ENCODE measurements around the gene CDC14B. TPM values are rescaled to one million over a fixed set of nuclear protein-coding genes. Genes with fewer than 3 reads are reported as not detected.
A peak's percentile ranks its signal among the peaks of the same experiment; 100 is the strongest.
"Not testable (repeated sequence)": the region's sequence is repeated elsewhere in the genome, so short reads cannot be mapped to it uniquely, and the experiment has no call there.

CDC14B gene
- total RNA-seq, 1 donor: 26.8 TPM

DNA sequence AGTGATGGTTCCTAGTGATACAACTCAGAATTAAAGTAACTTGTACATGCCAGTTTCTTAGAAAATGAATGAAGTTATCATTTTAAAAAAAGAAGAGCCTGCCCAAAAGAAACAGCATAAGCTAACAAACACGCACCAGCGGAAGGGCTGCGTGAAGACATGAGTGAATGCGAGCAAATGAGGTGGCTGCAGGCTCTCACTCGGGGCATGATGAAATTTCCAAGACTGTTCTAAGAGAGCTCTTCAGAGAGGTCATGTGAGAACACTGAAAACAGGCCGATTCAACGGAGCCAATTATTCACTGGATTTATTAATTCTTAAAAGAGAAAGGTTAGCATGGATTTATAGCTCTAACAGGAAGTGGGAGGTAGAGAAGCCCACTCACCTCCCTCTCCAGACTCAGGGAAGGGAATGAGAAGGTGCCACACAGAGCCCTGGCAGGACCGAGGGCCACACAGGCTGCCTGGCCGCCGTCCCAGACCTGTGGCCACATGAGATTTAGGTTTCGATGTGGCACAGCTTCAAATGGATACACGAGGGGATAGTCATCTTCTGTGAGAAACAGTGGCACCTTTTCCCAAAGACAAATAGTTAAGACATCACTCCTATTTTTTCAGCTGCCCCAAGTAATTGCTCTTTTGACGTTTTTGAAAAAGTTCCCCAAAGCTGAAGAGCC lies 114.2 kb downstream of the CDC14B start:
- TF ChIP-seq, protein P1, sequence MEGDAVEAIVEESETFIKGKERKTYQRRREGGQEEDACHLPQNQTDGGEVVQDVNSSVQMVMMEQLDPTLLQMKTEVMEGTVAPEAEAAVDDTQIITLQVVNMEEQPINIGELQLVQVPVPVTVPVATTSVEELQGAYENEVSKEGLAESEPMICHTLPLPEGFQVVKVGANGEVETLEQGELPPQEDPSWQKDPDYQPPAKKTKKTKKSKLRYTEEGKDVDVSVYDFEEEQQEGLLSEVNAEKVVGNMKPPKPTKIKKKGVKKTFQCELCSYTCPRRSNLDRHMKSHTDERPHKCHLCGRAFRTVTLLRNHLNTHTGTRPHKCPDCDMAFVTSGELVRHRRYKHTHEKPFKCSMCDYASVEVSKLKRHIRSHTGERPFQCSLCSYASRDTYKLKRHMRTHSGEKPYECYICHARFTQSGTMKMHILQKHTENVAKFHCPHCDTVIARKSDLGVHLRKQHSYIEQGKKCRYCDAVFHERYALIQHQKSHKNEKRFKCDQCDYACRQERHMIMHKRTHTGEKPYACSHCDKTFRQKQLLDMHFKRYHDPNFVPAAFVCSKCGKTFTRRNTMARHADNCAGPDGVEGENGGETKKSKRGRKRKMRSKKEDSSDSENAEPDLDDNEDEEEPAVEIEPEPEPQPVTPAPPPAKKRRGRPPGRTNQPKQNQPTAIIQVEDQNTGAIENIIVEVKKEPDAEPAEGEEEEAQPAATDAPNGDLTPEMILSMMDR (IDR thresholded peaks at IDR 0.05; ENCODE audit: insufficient read depth, low read depth, low read length): no peak
- H3K4me3 ChIP-seq (ENCODE audit: low read depth, low read length): no peak overlapping the region
- no peak for DNase-seq (ENCODE audit: low read depth)

DNA sequence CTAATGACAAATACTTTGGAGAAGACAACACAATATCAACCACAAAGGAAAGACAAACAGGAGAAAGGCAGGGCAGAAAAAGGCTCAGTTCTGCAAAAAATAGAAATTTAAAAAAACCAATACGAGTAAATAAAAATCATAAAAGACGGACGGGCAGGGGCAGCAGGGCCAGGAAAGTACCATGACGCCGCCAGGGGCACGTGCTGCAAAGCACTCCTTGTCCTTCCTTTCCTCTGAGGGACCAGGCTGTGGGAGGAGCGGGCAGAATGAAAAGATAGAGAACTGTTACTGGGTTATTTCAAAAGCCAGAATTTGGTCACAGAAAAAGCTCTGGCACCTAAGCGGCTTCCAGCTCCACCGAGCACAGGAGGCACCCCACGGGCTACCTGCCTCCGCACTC lies 115.7 kb downstream of the CDC14B start:
- H3K4me3 ChIP-seq (ENCODE audit: low read depth, low read length): no peak overlapping the region
- DNase-seq (ENCODE audit: low read depth): no peak
- TF ChIP-seq, protein P1 (IDR thresholded peaks at IDR 0.05; ENCODE audit: insufficient read depth, low read depth, low read length): no peak

DNA sequence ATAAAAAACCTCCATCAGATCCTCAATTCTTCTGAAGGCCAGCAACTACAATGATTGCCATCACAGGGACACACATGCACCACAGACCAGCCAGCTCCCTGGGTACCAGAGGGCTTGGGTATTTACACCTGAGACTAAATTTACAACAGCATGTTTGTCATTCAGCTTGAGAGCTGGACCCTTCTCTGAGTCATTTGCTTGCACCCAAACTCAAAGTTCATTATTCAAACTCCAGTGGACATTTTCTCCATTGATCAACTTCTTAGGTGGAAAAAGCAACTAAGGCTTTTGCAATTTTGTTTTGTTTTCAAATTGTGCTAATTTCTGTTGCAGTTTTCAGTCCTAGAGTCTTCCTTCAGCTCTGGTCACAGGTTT lies 116.3 kb downstream of the CDC14B start:
- H3K4me3 ChIP-seq (ENCODE audit: low read depth, low read length); DNase-seq (ENCODE audit: low read depth): not testable (repeated sequence)

DNA sequence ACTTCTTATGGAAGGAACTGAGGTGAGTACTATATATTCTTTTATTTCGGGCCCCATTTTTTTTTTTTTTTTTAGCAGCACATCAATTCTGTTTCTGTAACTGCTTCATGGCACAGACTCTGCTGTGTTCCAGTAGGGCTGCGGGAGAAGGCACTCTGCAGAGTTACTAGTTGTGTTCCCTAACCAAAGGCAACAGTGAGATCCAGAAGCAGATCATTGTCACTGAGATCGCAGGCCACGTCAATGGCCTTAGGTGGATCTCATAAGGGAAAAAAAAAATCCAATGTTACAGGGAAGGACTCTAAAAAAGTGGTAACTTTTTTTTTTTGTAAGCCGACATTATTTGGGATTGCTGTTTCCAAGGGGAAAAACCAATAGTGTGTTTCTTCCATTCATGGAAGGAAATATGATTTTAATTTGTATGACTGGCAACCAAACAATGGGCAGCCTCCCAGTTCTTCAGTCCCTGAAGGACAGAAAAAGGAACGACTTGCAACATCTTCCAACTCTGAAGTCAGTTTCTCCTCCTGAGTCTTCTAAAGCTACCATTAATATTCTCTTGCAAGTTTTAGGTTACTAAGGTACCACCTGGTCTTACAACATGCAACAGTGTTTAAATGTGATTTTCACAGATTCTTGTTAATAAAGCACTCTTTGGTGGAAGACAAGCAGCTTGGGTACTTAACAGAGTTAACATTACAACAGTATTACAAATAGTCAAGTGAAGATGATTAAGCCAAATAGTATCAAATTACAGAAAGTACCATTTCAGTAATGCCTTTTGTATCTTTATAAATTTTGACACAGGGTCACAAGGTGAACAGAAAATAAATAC lies 116.9 kb downstream of the CDC14B start:
- TF ChIP-seq, protein P1 (IDR thresholded peaks at IDR 0.05; ENCODE audit: insufficient read depth, low read depth, low read length): no peak
- no peak overlapping the region for H3K4me3 ChIP-seq (ENCODE audit: low read depth, low read length)
- no peak for DNase-seq (ENCODE audit: low read depth)

DNA sequence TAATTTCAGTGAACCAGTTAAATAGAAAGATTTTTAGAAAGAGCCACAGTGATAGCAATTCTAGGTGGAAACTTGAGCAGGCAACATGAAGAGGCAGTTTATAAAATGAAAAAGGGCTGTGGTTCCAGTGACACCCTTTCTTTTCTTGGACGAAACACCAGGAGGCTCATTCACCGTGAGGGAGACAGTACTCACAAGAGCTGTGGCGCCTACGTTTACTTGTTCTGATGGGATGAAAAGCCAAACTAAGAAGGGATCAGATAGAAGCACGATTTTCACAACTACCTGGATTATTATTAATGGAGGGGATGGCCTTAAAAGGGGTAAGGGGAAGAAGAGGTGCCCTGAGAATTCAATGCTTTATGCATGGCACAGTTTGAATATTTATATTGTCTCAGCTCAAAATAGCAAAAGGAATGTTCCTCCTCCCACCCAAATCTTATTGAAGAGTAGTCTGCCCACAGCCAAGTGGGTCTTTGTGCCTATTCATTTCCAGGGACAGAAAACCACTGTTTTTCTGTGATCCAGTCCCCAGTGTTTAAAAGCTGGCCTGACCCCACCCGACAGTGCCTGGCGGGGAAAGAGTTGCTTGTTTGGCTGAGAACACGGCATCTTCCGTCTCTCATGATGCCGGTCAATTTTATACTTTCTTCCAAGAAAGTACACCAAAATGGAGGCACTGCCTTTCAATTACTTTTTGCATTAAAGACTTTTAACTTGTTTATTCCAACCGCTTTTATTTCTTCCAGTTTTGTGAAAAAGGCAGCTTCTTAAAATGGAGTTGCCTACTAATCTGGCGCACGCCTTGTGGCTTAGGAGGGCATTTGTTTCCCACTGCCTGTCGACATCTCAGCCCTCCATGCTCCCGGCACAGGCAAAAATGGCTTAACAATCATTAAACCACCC lies 117.8 kb downstream of the CDC14B start:
- no peak for DNase-seq (ENCODE audit: low read depth)
- TF ChIP-seq, protein P1 (IDR thresholded peaks at IDR 0.05; ENCODE audit: insufficient read depth, low read depth, low read length): no peak
- no peak overlapping the region for H3K4me3 ChIP-seq (ENCODE audit: low read depth, low read length)

DNA sequence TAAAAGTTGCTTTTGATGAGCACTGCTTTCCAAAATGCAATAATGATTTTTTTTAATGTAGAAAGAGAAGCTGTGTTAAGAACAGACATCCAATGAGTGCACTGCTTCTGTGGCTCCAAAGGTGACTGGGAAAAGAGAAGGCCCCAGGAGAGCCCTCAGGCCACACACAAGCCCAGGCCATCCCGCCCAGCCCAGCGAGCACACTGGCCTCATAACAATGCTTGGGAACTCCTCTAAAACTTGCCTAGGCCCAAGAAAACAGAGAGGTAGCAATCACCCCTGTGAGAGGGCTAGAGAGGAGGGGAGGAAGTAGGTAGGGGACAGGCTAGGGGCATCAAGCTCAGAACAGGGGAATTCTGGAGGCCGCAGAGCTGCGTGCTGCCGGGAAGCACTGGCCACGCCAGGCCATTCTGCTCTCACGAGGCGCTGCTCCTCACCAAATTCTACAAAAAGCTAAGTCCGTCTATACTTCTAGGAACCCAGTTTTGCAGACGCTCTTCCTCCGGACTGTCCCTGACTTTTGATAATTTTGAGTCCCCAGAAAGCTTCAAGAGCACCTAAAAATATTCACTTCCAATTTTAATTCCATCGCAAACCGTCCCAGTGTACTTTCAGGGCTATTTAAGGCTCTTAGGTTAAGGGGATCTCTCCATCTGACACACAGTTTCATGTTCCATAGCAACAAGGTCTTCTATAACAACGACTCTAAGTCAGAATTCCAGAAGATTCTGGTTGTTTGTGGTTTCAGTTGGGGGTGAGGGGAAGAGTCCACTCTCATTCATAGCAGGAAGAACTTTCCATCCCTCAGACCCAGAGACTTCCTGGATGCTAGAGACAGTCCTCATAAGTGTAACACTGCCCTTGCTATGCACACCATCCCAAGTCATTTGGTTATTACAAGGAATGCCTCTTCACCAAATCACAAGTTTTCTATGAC lies 118.7 kb downstream of the CDC14B start:
- peak; percentile 51 for DNase-seq (ENCODE audit: low read depth)
- TF ChIP-seq, protein P1 (IDR thresholded peaks at IDR 0.05; ENCODE audit: insufficient read depth, low read depth, low read length): no peak
- H3K4me3 ChIP-seq (ENCODE audit: low read depth, low read length): no peak overlapping the region

Data from fibroblast of villous mesenchyme (primary cell).